Epithelial cell of esophagus (primary cell): ENCODE data around the gene CTXND1.

Experiments
- DNase-seq: peaks from one replicate; pipeline ENCODE4 v3.0.0; 2010; ENCODE audit warnings: low read depth
- H3K4me3 ChIP-seq: 2 replicates; pipeline ENCODE4 v1.5.1; 2011; ENCODE audit warnings: mild to moderate bottlenecking, low read length, control low read depth
- CTCF ChIP-seq: IDR thresholded peaks from 2 replicates; pipeline ENCODE4 v1.5.1; 2011; ENCODE audit warnings: low read depth, mild to moderate bottlenecking, low read length, control low read depth, inconsistent platforms; ENCODE audit not compliant: insufficient read depth; ENCODE audit errors: missing control alignments

Gene CTXND1

GRCh38 chr15:80231371-80231770, 20.6 kb downstream of the CTXND1 start:
- DNase-seq = no peak
- TF ChIP-seq CTCF = no peak

GRCh38 chr15:80228959-80229610, 22.9 kb downstream of the CTXND1 start:
- DNase-seq = no peak
- no peak for TF ChIP-seq CTCF
- no peak overlapping the region for H3K4me3 ChIP-seq

More at GRCh38 chr15:80231371-80231770, 20.6 kb downstream of the CTXND1 start:
- H3K4me3 ChIP-seq = no peak overlapping the region

- no peak for DNase-seq
- TF ChIP-seq CTCF = no peak
- H3K4me3 ChIP-seq = no peak overlapping the region
Observed at GRCh38 chr15:80219955-80220354, 32.1 kb downstream of the CTXND1 start.

- no peak for DNase-seq
- TF ChIP-seq CTCF = no peak
- H3K4me3 ChIP-seq = no peak overlapping the region
Observed at GRCh38 chr15:80217327-80217900, 34.6 kb downstream of the CTXND1 start.

- TF ChIP-seq CTCF = no peak
- DNase-seq = no peak
- no peak overlapping the region for H3K4me3 ChIP-seq
Observed at GRCh38 chr15:80216911-80217310, 35.1 kb downstream of the CTXND1 start.

- H3K4me3 ChIP-seq = no peak overlapping the region
- TF ChIP-seq CTCF = no peak
- no peak for DNase-seq
Observed at GRCh38 chr15:80216141-80216540, 35.9 kb downstream of the CTXND1 start.

- DNase-seq = no peak
- H3K4me3 ChIP-seq = no peak overlapping the region
- no peak for TF ChIP-seq CTCF
Observed at GRCh38 chr15:80214910-80215309, 37.1 kb downstream of the CTXND1 start.
